Fibroblast of villous mesenchyme (primary cell): ENCODE results near the gene IGSF23. TPM values are rescaled to one million over a fixed set of nuclear protein-coding genes. Genes with fewer than 3 reads are reported as not detected.
"Not testable (repeated sequence)": the region's sequence is repeated elsewhere in the genome, so short reads cannot be mapped to it uniquely, and the experiment has no call there.

Experiments used
- DNase-seq: peaks from one replicate; pipeline ENCODE4 v3.0.0-alpha.2; 2010; ENCODE audit warnings: low read depth
- H3K4me3 ChIP-seq: 2 replicates; pipeline ENCODE4 v1.5.1; 2011; ENCODE audit warnings: low read depth, mild to moderate bottlenecking, low read length
- total RNA-seq: library from RNA; depleted of rRNA; stranded (reverse); fragments of >200 nt; gene quantifications from 2 replicates; pipeline ENCODE4 v1.2.3, GENCODE V29; 2012
- TF ChIP-seq, protein P1 (sequence below): IDR thresholded peaks from 2 replicates; pipeline ENCODE4 v1.5.1; 2012; ENCODE audit warnings: low read depth, mild to moderate bottlenecking, low read length; ENCODE audit not compliant: insufficient read depth

Gene IGSF23
- total RNA-seq, 1 donor, result 0.43 TPM

- peak; percentile 89 for DNase-seq
- H3K4me3 ChIP-seq, result no peak overlapping the region
- TF ChIP-seq, protein P1, sequence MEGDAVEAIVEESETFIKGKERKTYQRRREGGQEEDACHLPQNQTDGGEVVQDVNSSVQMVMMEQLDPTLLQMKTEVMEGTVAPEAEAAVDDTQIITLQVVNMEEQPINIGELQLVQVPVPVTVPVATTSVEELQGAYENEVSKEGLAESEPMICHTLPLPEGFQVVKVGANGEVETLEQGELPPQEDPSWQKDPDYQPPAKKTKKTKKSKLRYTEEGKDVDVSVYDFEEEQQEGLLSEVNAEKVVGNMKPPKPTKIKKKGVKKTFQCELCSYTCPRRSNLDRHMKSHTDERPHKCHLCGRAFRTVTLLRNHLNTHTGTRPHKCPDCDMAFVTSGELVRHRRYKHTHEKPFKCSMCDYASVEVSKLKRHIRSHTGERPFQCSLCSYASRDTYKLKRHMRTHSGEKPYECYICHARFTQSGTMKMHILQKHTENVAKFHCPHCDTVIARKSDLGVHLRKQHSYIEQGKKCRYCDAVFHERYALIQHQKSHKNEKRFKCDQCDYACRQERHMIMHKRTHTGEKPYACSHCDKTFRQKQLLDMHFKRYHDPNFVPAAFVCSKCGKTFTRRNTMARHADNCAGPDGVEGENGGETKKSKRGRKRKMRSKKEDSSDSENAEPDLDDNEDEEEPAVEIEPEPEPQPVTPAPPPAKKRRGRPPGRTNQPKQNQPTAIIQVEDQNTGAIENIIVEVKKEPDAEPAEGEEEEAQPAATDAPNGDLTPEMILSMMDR, result peak; percentile 44
Observed at GRCh38 chr19:44587963-44588770, 25.2 kb upstream of the IGSF23 start.

DNA sequence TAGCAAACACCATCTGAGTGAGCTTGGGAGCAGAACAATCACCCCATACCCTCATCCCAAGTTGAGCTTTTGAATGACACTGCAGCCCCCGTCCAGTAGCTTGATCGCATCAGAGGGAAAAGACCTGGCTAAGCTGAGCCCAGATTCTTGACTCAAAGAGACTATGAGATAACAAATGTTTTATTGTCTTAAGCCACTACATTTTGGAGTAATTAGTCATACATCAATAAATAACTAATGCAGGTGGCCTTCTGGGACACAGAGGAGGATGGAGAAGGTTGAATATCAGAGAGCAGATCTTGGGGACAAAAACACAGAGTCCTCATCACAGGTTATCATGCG, 24.6 kb upstream of the IGSF23 start:
- H3K4me3 ChIP-seq, result no peak overlapping the region
- TF ChIP-seq, protein P1, result no peak
- DNase-seq, result no peak

- no peak overlapping the region for H3K4me3 ChIP-seq
- no peak for DNase-seq
- TF ChIP-seq, protein P1, result no peak
Observed at GRCh38 chr19:44590245-44591059, 22.9 kb upstream of the IGSF23 start.

DNA sequence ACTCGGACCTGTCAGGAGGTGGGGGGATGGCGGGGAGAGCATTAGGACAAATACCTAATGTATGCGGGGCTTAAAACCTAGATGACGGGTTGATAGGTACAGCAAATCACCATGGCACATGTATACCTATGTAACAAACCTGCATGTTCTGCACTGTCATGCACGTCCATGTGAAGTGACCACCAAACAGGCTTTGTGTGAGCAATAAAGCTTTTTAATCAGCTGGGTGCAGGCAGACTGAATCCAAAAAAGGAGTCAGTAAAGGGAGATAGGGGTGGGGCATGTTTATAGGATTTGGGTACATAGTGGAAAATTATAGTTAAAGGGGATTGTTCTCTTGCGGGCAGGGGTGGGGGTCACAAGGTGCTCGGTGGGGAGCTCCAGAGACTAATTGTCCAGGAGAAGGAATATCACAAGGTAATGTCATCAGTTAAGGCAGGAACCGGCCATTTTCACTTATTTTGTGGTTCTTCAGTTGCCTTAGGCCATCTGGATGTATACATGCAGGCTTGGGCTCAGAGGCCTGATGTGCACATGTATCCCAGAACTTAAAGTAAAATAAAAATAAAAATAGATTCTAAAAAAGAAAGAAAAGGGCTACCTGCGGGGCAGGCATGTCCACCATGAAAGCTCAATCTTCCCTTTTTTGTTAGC, 21.9 kb upstream of the IGSF23 start:
- DNase-seq, H3K4me3 ChIP-seq: not testable (repeated sequence)

DNA sequence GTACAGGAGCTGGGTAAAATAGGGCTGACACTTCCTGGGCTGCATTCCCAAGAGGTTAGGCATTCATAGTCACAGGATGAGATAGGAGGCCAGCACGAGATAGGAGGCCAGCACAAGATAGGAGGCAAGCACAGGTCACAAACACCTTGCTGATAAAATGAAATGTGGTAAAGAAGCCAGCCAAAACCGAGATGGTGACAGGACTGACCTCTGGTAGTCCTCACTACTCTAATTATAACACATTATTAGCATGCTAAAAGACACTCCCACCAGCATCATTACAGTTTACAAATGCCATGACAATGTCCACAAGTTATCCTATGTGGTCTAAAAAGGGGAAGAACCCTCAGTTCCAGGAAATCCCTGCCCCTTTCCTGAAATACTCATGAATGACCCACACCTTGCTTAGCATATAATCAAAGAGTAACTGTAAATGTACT, 20.9 kb upstream of the IGSF23 start:
- TF ChIP-seq, protein P1, result no peak
- no peak overlapping the region for H3K4me3 ChIP-seq
- DNase-seq, result no peak

GRCh38 chr19:44593294-44593693, 20.1 kb upstream of the IGSF23 start:
- TF ChIP-seq, protein P1, result no peak
- H3K4me3 ChIP-seq, result no peak overlapping the region
- no peak for DNase-seq

DNA sequence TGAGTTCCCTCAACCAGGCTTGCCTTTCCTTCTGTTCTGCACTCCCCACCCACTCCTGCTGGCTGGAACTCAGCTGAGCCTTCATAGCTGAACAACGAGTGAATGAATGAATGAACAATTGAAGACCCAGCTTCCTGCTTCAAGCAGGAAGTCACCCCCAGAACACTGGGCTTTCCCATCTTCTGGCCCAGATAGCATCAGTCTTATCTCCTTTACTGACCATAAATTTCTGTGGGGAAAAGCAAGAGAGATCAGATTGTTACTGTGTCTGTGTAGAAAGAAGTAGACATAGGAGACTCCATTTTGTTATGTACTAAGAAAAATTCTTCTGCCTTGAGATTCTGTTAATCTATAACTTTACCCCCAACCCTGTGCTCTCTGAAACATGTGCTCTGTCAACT, 19.5 kb upstream of the IGSF23 start:
- DNase-seq, H3K4me3 ChIP-seq: not testable (repeated sequence)
